ENCODE measurements around the gene SND1. TPM values are rescaled to one million over a fixed set of nuclear protein-coding genes. Genes with fewer than 3 reads are reported as not detected.

The SND1 gene
- total and polyA plus RNA-seq, 3 experiments from 2014 or later: 121 to 203 (median 198) TPM

GRCh38 chr7:127798023-127798422 is 146.0 kb downstream of the SND1 start:
- CTCF ChIA-PET: no interaction called here

GRCh38 chr7:127798769-127799372 is 146.9 kb downstream of the SND1 start:
- CTCF ChIA-PET: no interaction called here
- H3K4me3 Mint-ChIP-seq: no peak overlapping the region
- peaks cover 30 to 37% (median 35%) of the 10 kb centered on the region in 3 donors for H3K4me1 Mint-ChIP-seq

More at GRCh38 chr7:127798023-127798422, 146.0 kb downstream of the SND1 start:
- Histone ChIP-seq H3K36me3 (ENCODE audit: insufficient read depth, low read length) (no peaks in the 10 kb centered on the region), H3K4me1 (ENCODE audit: insufficient read depth, low read length) (peaks cover 24% of the 10 kb centered on the region), H3K9me3 (ENCODE audit: low read length) (no peaks in the 10 kb centered on the region), H3K27me3 (ENCODE audit: insufficient read depth, low read length, poor library complexity, severe bottlenecking) (no peaks in the 10 kb centered on the region), H3K4me3 (ENCODE audit: low read length) (no peak overlapping the region), H3K27ac (ENCODE audit: low read depth, low read length) (no peak overlapping the region)
- peak overlapping the region in 1 of 8 donors; percentile 44 for H3K27ac Mint-ChIP-seq
- peaks cover 0 to 12% (median 0%) of the 10 kb centered on the region in 3 donors for H3K36me3 Mint-ChIP-seq
- POLR2A ChIA-PET: no interaction called here
- no peak overlapping the region for H3K4me3 Mint-ChIP-seq
- H3K9me3 Mint-ChIP-seq: no peaks in the 10 kb centered on the region
- H3K27me3 Mint-ChIP-seq: no peaks in the 10 kb centered on the region
- peaks cover 35 to 42% (median 39%) of the 10 kb centered on the region in 3 donors for H3K4me1 Mint-ChIP-seq
- DNase-seq: no peak

GRCh38 chr7:127799535-127800305 is 147.7 kb downstream of the SND1 start:
- H3K9me3 ChIP-seq (ENCODE audit: low read length): no peaks in the 10 kb centered on the region
- ChIA-PET POLR2A (no interaction called here), CTCF (no interaction called here)
- no peak overlapping the region for H3K4me3 ChIP-seq (ENCODE audit: low read length)
- H3K4me1 ChIP-seq (ENCODE audit: insufficient read depth, low read length): peaks cover 24% of the 10 kb centered on the region
- no peaks in the 10 kb centered on the region for H3K9me3 Mint-ChIP-seq
- H3K27me3 ChIP-seq (ENCODE audit: insufficient read depth, low read length, poor library complexity, severe bottlenecking): no peaks in the 10 kb centered on the region
- no peaks in the 10 kb centered on the region for H3K36me3 ChIP-seq (ENCODE audit: insufficient read depth, low read length)
- H3K27ac ChIP-seq (ENCODE audit: low read depth, low read length): no peak overlapping the region
- no peaks in the 10 kb centered on the region for H3K27me3 Mint-ChIP-seq
- no peak overlapping the region for H3K27ac Mint-ChIP-seq
- DNase-seq: no peak
- peaks cover 0 to 7% (median 2%) of the 10 kb centered on the region in 3 donors for H3K36me3 Mint-ChIP-seq
- no peak overlapping the region for H3K4me3 Mint-ChIP-seq
- peaks cover 28 to 36% (median 35%) of the 10 kb centered on the region in 3 donors for H3K4me1 Mint-ChIP-seq

More at GRCh38 chr7:127798769-127799372, 146.9 kb downstream of the SND1 start:
- Histone ChIP-seq H3K9me3 (ENCODE audit: low read length) (no peaks in the 10 kb centered on the region), H3K36me3 (ENCODE audit: insufficient read depth, low read length) (no peaks in the 10 kb centered on the region), H3K27me3 (ENCODE audit: insufficient read depth, low read length, poor library complexity, severe bottlenecking) (no peaks in the 10 kb centered on the region), H3K27ac (ENCODE audit: low read depth, low read length) (no peak overlapping the region), H3K4me3 (ENCODE audit: low read length) (no peak overlapping the region), H3K4me1 (ENCODE audit: insufficient read depth, low read length) (peaks cover 24% of the 10 kb centered on the region)
- no peaks in the 10 kb centered on the region for H3K27me3 Mint-ChIP-seq
- POLR2A ChIA-PET: no interaction called here
- H3K27ac Mint-ChIP-seq: no peak overlapping the region
- no peak for DNase-seq
- no peaks in the 10 kb centered on the region for H3K9me3 Mint-ChIP-seq
- H3K36me3 Mint-ChIP-seq: peaks cover 0 to 11% (median 0%) of the 10 kb centered on the region in 3 donors

GRCh38 chr7:127802845-127803244 is 150.9 kb downstream of the SND1 start:
- ChIA-PET POLR2A (no interaction called here), CTCF (no interaction called here)
- H3K4me1 ChIP-seq (ENCODE audit: insufficient read depth, low read length): peaks cover 22% of the 10 kb centered on the region
- Mint-ChIP-seq H3K9me3 (no peaks in the 10 kb centered on the region), H3K27ac (no peak overlapping the region), H3K27me3 (no peaks in the 10 kb centered on the region), H3K4me1 (peaks cover 31 to 37% (median 36%) of the 10 kb centered on the region in 3 donors), H3K36me3 (peaks cover 0 to 16% (median 7%) of the 10 kb centered on the region in 3 donors), H3K4me3 (no peak overlapping the region)
- H3K27ac ChIP-seq (ENCODE audit: low read depth, low read length): no peak overlapping the region
- H3K9me3 ChIP-seq (ENCODE audit: low read length): no peaks in the 10 kb centered on the region
- no peaks in the 10 kb centered on the region for H3K27me3 ChIP-seq (ENCODE audit: insufficient read depth, low read length, poor library complexity, severe bottlenecking)
- H3K4me3 ChIP-seq (ENCODE audit: low read length): no peak overlapping the region
- H3K36me3 ChIP-seq (ENCODE audit: insufficient read depth, low read length): peaks cover 6% of the 10 kb centered on the region
- DNase-seq: no peak

- Mint-ChIP-seq H3K27me3 (no peaks in the 10 kb centered on the region), H3K27ac (no peak overlapping the region), H3K4me3 (no peak overlapping the region), H3K9me3 (no peaks in the 10 kb centered on the region), H3K4me1 (peaks cover 27 to 32% (median 28%) of the 10 kb centered on the region in 3 donors), H3K36me3 (peaks cover 0 to 21% (median 6%) of the 10 kb centered on the region in 3 donors)
- DNase-seq: no peak
- Histone ChIP-seq H3K27me3 (ENCODE audit: insufficient read depth, low read length, poor library complexity, severe bottlenecking) (no peaks in the 10 kb centered on the region), H3K9me3 (ENCODE audit: low read length) (no peaks in the 10 kb centered on the region), H3K4me1 (ENCODE audit: insufficient read depth, low read length) (peaks cover 16% of the 10 kb centered on the region), H3K27ac (ENCODE audit: low read depth, low read length) (no peak overlapping the region), H3K36me3 (ENCODE audit: insufficient read depth, low read length) (peaks cover 6% of the 10 kb centered on the region), H3K4me3 (ENCODE audit: low read length) (no peak overlapping the region)
- ChIA-PET CTCF (interaction anchor here (1.3 kb wide), 1 partner anchor 11 kb away, joined by 6 read pairs; no protein-coding TSS in a partner anchor), POLR2A (no interaction called here)
Measured at GRCh38 chr7:127803626-127804025, 151.6 kb downstream of the SND1 start.

GRCh38 chr7:127807340-127807739 is 155.3 kb downstream of the SND1 start:
- DNase-seq: no peak
- no peaks in the 10 kb centered on the region for H3K9me3 Mint-ChIP-seq
- Histone ChIP-seq H3K4me3 (ENCODE audit: low read length) (no peak overlapping the region), H3K27me3 (ENCODE audit: insufficient read depth, low read length, poor library complexity, severe bottlenecking) (no peaks in the 10 kb centered on the region), H3K4me1 (ENCODE audit: insufficient read depth, low read length) (no peaks in the 10 kb centered on the region), H3K36me3 (ENCODE audit: insufficient read depth, low read length) (peaks cover 6% of the 10 kb centered on the region), H3K27ac (ENCODE audit: low read depth, low read length) (no peak overlapping the region), H3K9me3 (ENCODE audit: low read length) (no peaks in the 10 kb centered on the region)
- ChIA-PET POLR2A (no interaction called here), CTCF (no interaction called here)
- no peaks in the 10 kb centered on the region for H3K27me3 Mint-ChIP-seq
- H3K27ac Mint-ChIP-seq: no peak overlapping the region
- H3K4me3 Mint-ChIP-seq: no peak overlapping the region
- H3K36me3 Mint-ChIP-seq: peaks cover 0 to 41% (median 16%) of the 10 kb centered on the region in 3 donors
- peaks cover 26 to 62% (median 36%) of the 10 kb centered on the region in 3 donors for H3K4me1 Mint-ChIP-seq

GRCh38 chr7:127807829-127808228 is 155.8 kb downstream of the SND1 start:
- Histone ChIP-seq H3K4me1 (ENCODE audit: insufficient read depth, low read length) (no peaks in the 10 kb centered on the region), H3K27ac (ENCODE audit: low read depth, low read length) (no peak overlapping the region), H3K4me3 (ENCODE audit: low read length) (no peak overlapping the region), H3K27me3 (ENCODE audit: insufficient read depth, low read length, poor library complexity, severe bottlenecking) (no peaks in the 10 kb centered on the region), H3K36me3 (ENCODE audit: insufficient read depth, low read length) (peaks cover 6% of the 10 kb centered on the region), H3K9me3 (ENCODE audit: low read length) (no peaks in the 10 kb centered on the region)
- H3K4me3 Mint-ChIP-seq: no peak overlapping the region
- ChIA-PET POLR2A (no interaction called here), CTCF (no interaction called here)
- H3K27me3 Mint-ChIP-seq: no peaks in the 10 kb centered on the region
- no peaks in the 10 kb centered on the region for H3K9me3 Mint-ChIP-seq
- DNase-seq: no peak
- H3K4me1 Mint-ChIP-seq: peaks cover 30 to 66% (median 41%) of the 10 kb centered on the region in 3 donors
- no peak overlapping the region for H3K27ac Mint-ChIP-seq
- peaks cover 0 to 44% (median 16%) of the 10 kb centered on the region in 3 donors for H3K36me3 Mint-ChIP-seq

GRCh38 chr7:127809261-127809702 is 157.3 kb downstream of the SND1 start:
- H3K4me3 ChIP-seq (ENCODE audit: low read length): no peak overlapping the region
- H3K36me3 ChIP-seq (ENCODE audit: insufficient read depth, low read length): peaks cover 6% of the 10 kb centered on the region
- Mint-ChIP-seq H3K4me1 (peaks cover 34 to 77% (median 49%) of the 10 kb centered on the region in 3 donors), H3K27ac (peak overlapping the region in 1 of 8 donors; percentile 11), H3K9me3 (no peaks in the 10 kb centered on the region), H3K36me3 (peaks cover 0 to 48% (median 16%) of the 10 kb centered on the region in 3 donors), H3K27me3 (no peaks in the 10 kb centered on the region), H3K4me3 (no peak overlapping the region)
- ChIA-PET CTCF (no interaction called here), POLR2A (no interaction called here)
- no peaks in the 10 kb centered on the region for H3K9me3 ChIP-seq (ENCODE audit: low read length)
- no peaks in the 10 kb centered on the region for H3K4me1 ChIP-seq (ENCODE audit: insufficient read depth, low read length)
- no peak overlapping the region for H3K27ac ChIP-seq (ENCODE audit: low read depth, low read length)
- no peak for DNase-seq
- no peaks in the 10 kb centered on the region for H3K27me3 ChIP-seq (ENCODE audit: insufficient read depth, low read length, poor library complexity, severe bottlenecking)

All from CD8-positive, alpha-beta memory T cell (primary cell).